PC-9 (cell line): ENCODE data around the gene ZCCHC18.

ENCODE experiments used
- EZH2 ChIP-seq: fragments of 200-600 bp; sonication (generic); IDR thresholded peaks from 2 replicates; pipeline ENCODE4 v1.8.0; 2017; ENCODE audit warnings: antibody characterized with exemption, low read depth
- TF ChIP-seq, protein P1 (sequence below): fragments of 200-600 bp; sonication (generic); conservative IDR thresholded peaks from 2 replicates; pipeline ENCODE4 v1.6.1; 2017; ENCODE audit warnings: mixed run types, antibody characterized with exemption, mild to moderate bottlenecking, moderate library complexity

DNA sequence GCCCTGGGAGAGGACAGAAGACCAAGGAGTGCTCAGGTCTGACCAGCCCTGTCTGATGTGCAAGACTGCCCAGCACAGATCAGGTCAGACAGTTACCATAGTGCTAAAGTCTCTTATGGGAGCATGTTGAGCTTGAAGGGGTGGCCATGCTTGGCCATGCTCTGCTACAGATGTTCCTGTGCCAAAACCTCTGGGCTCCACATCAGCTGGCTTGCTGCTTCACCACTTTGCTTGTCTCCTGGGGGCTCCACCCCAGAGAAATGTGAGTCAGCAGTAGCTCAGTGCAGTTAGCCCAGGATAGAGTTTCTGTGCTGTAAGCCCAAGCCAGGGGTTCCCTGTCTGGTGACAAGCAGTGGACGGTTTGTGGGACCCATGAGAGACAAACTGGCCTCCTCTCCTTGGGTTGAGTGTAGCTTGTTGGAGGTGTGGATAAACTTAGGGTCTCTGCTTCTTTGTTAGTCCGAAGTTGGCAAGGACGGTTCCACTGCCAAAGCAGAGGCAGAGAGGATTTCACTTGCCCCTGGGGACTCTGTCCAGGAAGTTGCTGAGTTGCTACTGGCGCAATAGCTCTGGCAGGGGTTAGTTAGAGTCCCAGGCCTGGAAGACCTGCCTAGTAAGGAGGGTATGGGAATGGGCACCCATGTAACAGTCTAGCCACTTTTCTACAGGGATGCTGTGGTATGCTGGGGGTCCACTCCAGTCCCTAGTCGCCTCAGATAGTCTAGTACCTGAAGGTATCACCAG lies 27.6 kb upstream of the ZCCHC18 start:
- TF ChIP-seq, protein P1, sequence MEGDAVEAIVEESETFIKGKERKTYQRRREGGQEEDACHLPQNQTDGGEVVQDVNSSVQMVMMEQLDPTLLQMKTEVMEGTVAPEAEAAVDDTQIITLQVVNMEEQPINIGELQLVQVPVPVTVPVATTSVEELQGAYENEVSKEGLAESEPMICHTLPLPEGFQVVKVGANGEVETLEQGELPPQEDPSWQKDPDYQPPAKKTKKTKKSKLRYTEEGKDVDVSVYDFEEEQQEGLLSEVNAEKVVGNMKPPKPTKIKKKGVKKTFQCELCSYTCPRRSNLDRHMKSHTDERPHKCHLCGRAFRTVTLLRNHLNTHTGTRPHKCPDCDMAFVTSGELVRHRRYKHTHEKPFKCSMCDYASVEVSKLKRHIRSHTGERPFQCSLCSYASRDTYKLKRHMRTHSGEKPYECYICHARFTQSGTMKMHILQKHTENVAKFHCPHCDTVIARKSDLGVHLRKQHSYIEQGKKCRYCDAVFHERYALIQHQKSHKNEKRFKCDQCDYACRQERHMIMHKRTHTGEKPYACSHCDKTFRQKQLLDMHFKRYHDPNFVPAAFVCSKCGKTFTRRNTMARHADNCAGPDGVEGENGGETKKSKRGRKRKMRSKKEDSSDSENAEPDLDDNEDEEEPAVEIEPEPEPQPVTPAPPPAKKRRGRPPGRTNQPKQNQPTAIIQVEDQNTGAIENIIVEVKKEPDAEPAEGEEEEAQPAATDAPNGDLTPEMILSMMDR, result no peak
- TF ChIP-seq EZH2, result no peak
